ENCODE data around the gene TNFAIP3. TPM values are rescaled to one million over a fixed set of nuclear protein-coding genes. Genes with fewer than 3 reads are reported as not detected.
A peak's percentile ranks its signal among the peaks of the same experiment; 100 is the strongest.

The TNFAIP3 gene
- total RNA-seq, 4 donors from 2014 or later = 21.0 to 54.3 (median 29.8) TPM

GRCh38 chr6:137927777-137928218 lies 60.7 kb downstream of the TNFAIP3 start:
- no peak for DNase-seq (ENCODE audit: extremely low spot score)
- H3K4me1 ChIP-seq = peaks cover 0 to 27% (median 15%) of the 10 kb centered on the region in 4 donors
- WGBS = 22% methylated on average over 8 of the region's 8 CpGs
- TF ChIP-seq POLR2A (IDR thresholded peaks at IDR 0.05; ENCODE audit: low read depth) (no peak), POLR2AphosphoS5 (IDR thresholded peaks at IDR 0.05) (no peak), EP300 (IDR thresholded peaks at IDR 0.05) (no peak), CTCF (IDR thresholded peaks at IDR 0.05) (no peak)
- no peaks in the 10 kb centered on the region for H3K36me3 ChIP-seq
- H3K9me3 ChIP-seq = no peaks in the 10 kb centered on the region
- H3K4me3 ChIP-seq = peak overlapping the region in 1 of 4 donors; percentile 10
- H3K27me3 ChIP-seq = no peaks in the 10 kb centered on the region
- intact Hi-C loops (cut with DNase I) = no loop called here
- H3K27ac ChIP-seq (replicated peaks in 1 of 4) = no peak overlapping the region

GRCh38 chr6:137928286-137928685 lies 61.2 kb downstream of the TNFAIP3 start:
- 47% methylated on average over 2 of the region's 2 CpGs for WGBS
- intact Hi-C loops (cut with DNase I) = no loop called here
- no peak overlapping the region for H3K4me3 ChIP-seq
- H3K4me1 ChIP-seq = peaks cover 0 to 30% (median 15%) of the 10 kb centered on the region in 4 donors
- no peak overlapping the region for H3K27ac ChIP-seq (replicated peaks in 1 of 4)
- H3K27me3 ChIP-seq = no peaks in the 10 kb centered on the region
- no peaks in the 10 kb centered on the region for H3K36me3 ChIP-seq
- no peaks in the 10 kb centered on the region for H3K9me3 ChIP-seq
- no peak for DNase-seq (ENCODE audit: extremely low spot score)
- TF ChIP-seq POLR2A (IDR thresholded peaks at IDR 0.05; ENCODE audit: low read depth) (no peak), POLR2AphosphoS5 (IDR thresholded peaks at IDR 0.05) (no peak), EP300 (IDR thresholded peaks at IDR 0.05) (no peak), CTCF (IDR thresholded peaks at IDR 0.05) (no peak)

- H3K4me3 ChIP-seq = no peak overlapping the region
- H3K9me3 ChIP-seq = no peaks in the 10 kb centered on the region
- no peak for DNase-seq (ENCODE audit: extremely low spot score)
- WGBS = 84% methylated on average over 6 of the region's 6 CpGs
- TF ChIP-seq EP300 (IDR thresholded peaks at IDR 0.05) = no peak
- no peak for TF ChIP-seq POLR2A (IDR thresholded peaks at IDR 0.05; ENCODE audit: low read depth)
- TF ChIP-seq CTCF (IDR thresholded peaks at IDR 0.05) = no peak
- TF ChIP-seq POLR2AphosphoS5 (IDR thresholded peaks at IDR 0.05) = no peak
- intact Hi-C loops (cut with DNase I) = no loop called here
- H3K27me3 ChIP-seq = no peaks in the 10 kb centered on the region
- H3K27ac ChIP-seq (replicated peaks in 1 of 4) = no peak overlapping the region
- peaks cover 0 to 22% (median 8%) of the 10 kb centered on the region in 4 donors for H3K4me1 ChIP-seq
- H3K36me3 ChIP-seq = no peaks in the 10 kb centered on the region
These were observed 64.9 kb downstream of the TNFAIP3 start for GRCh38 chr6:137931849-137932465.

Other genes with a start within 250 kb of the TNFAIP3 start
- 100 to 1,000 TPM in 1 of 4 donors, 10 to 100 TPM in 3; 81.0 to 123 (median 83.9) TPM for gene PERP, start 240.2 kb downstream of the TNFAIP3 start, total RNA-seq

Data from esophagus muscularis mucosa (tissue), 4 donors.